AG04450 (cell line): ENCODE results near the gene ENO2. TPM values are rescaled to one million over a fixed set of nuclear protein-coding genes. Genes with fewer than 3 reads are reported as not detected.

Experiments
- CTCF ChIA-PET: fragments of 300-600, 350-600 bp; formaldehyde crosslinking; extraction: SDS; loops from one replicate; lab custom pipeline; 2022; ENCODE audit warnings: antibody characterized with exemption, inconsistent platforms; lab: Charles Lee
- POLR2A ChIA-PET: fragments of 350-600 bp; formaldehyde crosslinking; extraction: SDS; loops from one replicate; lab custom pipeline; 2021; ENCODE audit warnings: antibody characterized with exemption, inconsistent platforms; lab: Yijun Ruan, JAX
- DNase-seq: peaks from one replicate; pipeline ENCODE4 v3.0.0-alpha.2; 2011; ENCODE audit warnings: low read depth, low spot score
- H3K27ac ChIP-seq: one replicate; pipeline ENCODE4 v1.5.1; 2012; ENCODE audit warnings: low read depth, low read length, control low read depth
- H3K27me3 ChIP-seq: one replicate; pipeline ENCODE4 v1.6.0; 2012; ENCODE audit warnings: low read length; ENCODE audit not compliant: control insufficient read depth, insufficient read depth
- H3K4me3 ChIP-seq: 2 replicates; pipeline ENCODE4 v1.5.1; 2011; ENCODE audit warnings: mild to moderate bottlenecking, low read depth, low read length, control low read depth
- H3K9me3 ChIP-seq: 2 replicates; pipeline ENCODE4 v1.5.1; 2012; ENCODE audit warnings: low read length; ENCODE audit not compliant: control insufficient read depth, insufficient read depth
- polyA plus RNA-seq: library from polyadenylated mRNA; depleted of rRNA; stranded (reverse); fragments of >200 nt; gene quantifications from 2 replicates; pipeline ENCODE4 v1.2.3, GENCODE V29; 2011
- TF ChIP-seq, protein P1 (sequence below): IDR thresholded peaks from 2 replicates; pipeline ENCODE4 v1.5.1; 2011; ENCODE audit warnings: low read depth, low read length, control low read depth, inconsistent platforms

The ENO2 gene
- polyA plus RNA-seq, 1 experiment: 25.4 TPM

DNA sequence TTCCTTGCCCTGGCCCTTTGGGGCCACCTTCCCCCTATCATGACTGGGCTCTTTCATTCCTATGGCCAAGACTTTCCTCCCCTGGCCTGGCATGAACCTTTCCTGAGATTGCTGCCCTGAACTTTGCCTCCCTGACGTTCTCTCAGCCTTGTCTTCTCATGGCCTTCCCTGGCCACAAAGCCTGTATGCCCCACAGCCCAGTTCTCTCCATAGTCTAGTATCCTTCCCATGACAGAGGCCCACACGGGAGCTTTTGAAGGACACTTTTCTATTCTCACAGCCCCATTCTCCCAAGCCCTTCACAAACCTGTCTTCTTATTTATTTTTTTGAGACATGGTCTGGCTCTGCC, 24.8 kb downstream of the ENO2 start:
- DNase-seq: no peak
- peak overlapping the region; percentile 21 for H3K27ac ChIP-seq
- POLR2A ChIA-PET: interaction anchor here (3.2 kb wide), 1 partner anchor 13 kb away, joined by 21 read pairs; no protein-coding TSS in a partner anchor
- no peaks in the 10 kb centered on the region for H3K27me3 ChIP-seq
- CTCF ChIA-PET: interaction anchor here (1.1 to 3.6 kb wide), 6 partner anchors 14 to 70 kb away, joined by 4 to 33 read pairs (median 6); partner anchors contain the start of gene SPSB2
- TF ChIP-seq, protein P1, sequence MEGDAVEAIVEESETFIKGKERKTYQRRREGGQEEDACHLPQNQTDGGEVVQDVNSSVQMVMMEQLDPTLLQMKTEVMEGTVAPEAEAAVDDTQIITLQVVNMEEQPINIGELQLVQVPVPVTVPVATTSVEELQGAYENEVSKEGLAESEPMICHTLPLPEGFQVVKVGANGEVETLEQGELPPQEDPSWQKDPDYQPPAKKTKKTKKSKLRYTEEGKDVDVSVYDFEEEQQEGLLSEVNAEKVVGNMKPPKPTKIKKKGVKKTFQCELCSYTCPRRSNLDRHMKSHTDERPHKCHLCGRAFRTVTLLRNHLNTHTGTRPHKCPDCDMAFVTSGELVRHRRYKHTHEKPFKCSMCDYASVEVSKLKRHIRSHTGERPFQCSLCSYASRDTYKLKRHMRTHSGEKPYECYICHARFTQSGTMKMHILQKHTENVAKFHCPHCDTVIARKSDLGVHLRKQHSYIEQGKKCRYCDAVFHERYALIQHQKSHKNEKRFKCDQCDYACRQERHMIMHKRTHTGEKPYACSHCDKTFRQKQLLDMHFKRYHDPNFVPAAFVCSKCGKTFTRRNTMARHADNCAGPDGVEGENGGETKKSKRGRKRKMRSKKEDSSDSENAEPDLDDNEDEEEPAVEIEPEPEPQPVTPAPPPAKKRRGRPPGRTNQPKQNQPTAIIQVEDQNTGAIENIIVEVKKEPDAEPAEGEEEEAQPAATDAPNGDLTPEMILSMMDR: no peak
- no peak overlapping the region for H3K4me3 ChIP-seq
- no peaks in the 10 kb centered on the region; the same call in 1 of the 2 replicates for H3K9me3 ChIP-seq

DNA sequence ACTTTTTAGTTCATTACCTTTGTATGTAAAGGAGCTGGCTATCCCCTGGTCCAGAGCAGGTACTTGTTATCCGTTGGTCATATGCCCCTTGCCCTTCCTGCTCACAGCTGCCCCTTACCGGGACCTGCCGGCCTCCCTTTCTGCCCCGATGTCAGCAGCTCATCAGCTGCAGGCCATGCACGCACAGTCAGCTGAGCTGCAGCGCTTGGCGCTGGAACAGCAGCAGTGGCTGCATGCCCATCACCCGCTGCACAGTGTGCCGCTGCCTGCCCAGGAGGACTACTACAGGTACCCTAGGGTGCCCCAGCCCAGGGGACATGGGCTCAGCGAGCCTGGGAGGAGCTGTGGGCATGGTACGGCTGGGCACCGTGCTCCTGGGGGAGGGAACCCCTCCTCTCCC, 26.9 kb downstream of the ENO2 start:
- Histone ChIP-seq H3K27ac (no peak overlapping the region), H3K27me3 (no peaks in the 10 kb centered on the region), H3K9me3 (no peaks in the 10 kb centered on the region; the same call in 1 of the 2 replicates), H3K4me3 (no peak overlapping the region)
- DNase-seq: no peak
- POLR2A ChIA-PET: interaction anchor here (0.7 kb wide), 1 partner anchor 15 kb away, joined by 3 read pairs; no protein-coding TSS in a partner anchor
- CTCF ChIA-PET: interaction anchor here (1.1 kb wide), 1 partner anchor 17 kb away, joined by 3 read pairs; no protein-coding TSS in a partner anchor
- TF ChIP-seq, protein P1: no peak

DNA sequence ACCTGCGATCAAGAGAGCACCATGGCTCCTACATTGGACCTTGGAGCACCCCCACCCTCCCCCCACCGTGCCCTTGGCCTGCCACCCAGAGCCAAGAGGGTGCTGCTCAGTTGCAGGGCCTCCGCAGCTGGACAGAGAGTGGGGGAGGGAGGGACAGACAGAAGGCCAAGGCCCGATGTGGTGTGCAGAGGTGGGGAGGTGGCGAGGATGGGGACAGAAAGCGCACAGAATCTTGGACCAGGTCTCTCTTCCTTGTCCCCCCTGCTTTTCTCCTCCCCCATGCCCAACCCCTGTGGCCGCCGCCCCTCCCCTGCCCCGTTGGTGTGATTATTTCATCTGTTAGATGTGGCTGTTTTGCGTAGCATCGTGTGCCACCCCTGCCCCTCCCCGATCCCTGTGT, 27.4 kb downstream of the ENO2 start:
- DNase-seq: no peak
- CTCF ChIA-PET: interaction anchor here (1.1 kb wide), 1 partner anchor 18 kb away, joined by 3 read pairs; no protein-coding TSS in a partner anchor
- Histone ChIP-seq H3K27ac (no peak overlapping the region), H3K9me3 (no peaks in the 10 kb centered on the region; the same call in 1 of the 2 replicates), H3K27me3 (no peaks in the 10 kb centered on the region), H3K4me3 (no peak overlapping the region)
- POLR2A ChIA-PET: interaction anchor here (3.3 kb wide), 1 partner anchor 17 kb away, joined by 36 read pairs; no protein-coding TSS in a partner anchor
- TF ChIP-seq, protein P1: no peak

DNA sequence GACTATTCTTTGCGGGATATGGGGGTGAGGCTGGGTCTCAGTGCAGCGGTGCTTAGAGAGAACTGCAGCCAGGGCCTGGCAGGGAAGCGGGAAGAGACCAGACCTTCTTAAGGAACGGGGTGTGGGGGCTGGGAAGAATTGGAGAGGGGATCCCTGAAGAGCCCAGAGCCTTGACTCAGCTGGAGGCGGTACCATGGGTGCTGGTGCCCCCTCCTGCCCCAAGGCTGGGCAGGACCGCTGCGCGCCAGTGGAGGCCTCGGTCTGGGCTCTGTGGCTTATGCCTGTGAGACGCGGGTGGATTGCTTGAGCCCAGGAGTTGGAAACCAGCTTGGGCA, 27.9 kb downstream of the ENO2 start:
- Histone ChIP-seq H3K4me3 (no peak overlapping the region), H3K27ac (peak overlapping the region; percentile 94), H3K9me3 (no peaks in the 10 kb centered on the region; the same call in 1 of the 2 replicates), H3K27me3 (no peaks in the 10 kb centered on the region)
- ChIA-PET CTCF (interaction anchor here (2.4 kb wide), 1 partner anchor 18 kb away, joined by 13 read pairs; no protein-coding TSS in a partner anchor), POLR2A (interaction anchor here (3.3 to 4.2 kb wide), 2 partner anchors 17 to 19 kb away, joined by 22 to 36 read pairs; no protein-coding TSS in a partner anchor)
- TF ChIP-seq, protein P1: no peak
- DNase-seq: no peak

DNA sequence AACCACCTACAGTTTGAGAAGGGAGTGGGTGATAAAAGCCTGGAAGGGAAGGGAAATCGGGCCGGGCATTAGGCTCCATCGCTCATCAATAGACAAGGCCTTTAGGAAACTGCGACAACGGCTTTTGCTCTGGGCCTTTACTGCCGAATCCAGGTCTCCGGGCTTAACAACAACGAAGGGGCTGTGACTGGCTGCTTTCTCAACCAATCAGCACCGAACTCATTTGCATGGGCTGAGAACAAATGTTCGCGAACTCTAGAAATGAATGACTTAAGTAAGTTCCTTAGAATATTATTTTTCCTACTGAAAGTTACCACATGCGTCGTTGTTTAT, 29.0 kb downstream of the ENO2 start:
- Histone ChIP-seq H3K9me3 (no peaks in the 10 kb centered on the region; the same call in 1 of the 2 replicates), H3K4me3 (peak overlapping the region; percentile 79), H3K27ac (peak overlapping the region; percentile 94), H3K27me3 (no peaks in the 10 kb centered on the region)
- POLR2A ChIA-PET: interaction anchor here (0.7 to 4.2 kb wide), 13 partner anchors 14 to 165 kb away, joined by 3 to 36 read pairs (median 9); partner anchors contain the start of genes ATN1, C1RL, CDCA3 and SPSB2
- CTCF ChIA-PET: interaction anchor here (0.9 to 2.4 kb wide), 5 partner anchors 19 to 169 kb away, joined by 3 to 19 read pairs (median 4); no protein-coding TSS in a partner anchor
- DNase-seq: peak; percentile 83
- TF ChIP-seq, protein P1: no peak
